ENCODE measurements around the gene IMMT.

IMMT gene

DNA sequence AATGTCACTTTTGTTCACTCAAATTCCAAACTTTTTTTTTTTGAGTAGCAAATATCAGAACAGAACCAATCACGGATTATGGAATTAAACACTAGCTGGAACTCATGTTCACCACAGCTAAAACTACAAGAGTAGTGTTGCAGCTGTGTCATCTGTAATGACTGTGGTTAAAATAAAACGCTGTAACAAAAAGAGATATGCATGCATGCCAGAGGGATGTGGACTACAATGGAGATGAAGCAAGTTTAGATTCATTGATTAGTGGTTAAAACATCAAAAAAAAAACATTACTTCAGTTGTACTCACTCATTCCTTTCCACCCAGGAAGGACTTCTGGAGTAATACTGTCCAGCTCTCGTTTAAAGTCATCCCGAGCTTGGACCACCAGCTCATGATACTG is 37.0 kb downstream of the IMMT start:
- H3K36me3 ChIP-seq (replicated peaks) = peaks cover 58% of the 10 kb centered on the region
- DNase-seq = no peak
- H3K4me3 ChIP-seq (ENCODE audit: low read depth, low read length) = no peak overlapping the region
- H3K27me3 ChIP-seq (replicated peaks) = no peaks in the 10 kb centered on the region
- in situ Hi-C loops (cut with HindIII; ENCODE audit: low pct_ligation_motif_present, low sequenced_read_pairs) = no loop called here
- TF ChIP-seq, protein P1, sequence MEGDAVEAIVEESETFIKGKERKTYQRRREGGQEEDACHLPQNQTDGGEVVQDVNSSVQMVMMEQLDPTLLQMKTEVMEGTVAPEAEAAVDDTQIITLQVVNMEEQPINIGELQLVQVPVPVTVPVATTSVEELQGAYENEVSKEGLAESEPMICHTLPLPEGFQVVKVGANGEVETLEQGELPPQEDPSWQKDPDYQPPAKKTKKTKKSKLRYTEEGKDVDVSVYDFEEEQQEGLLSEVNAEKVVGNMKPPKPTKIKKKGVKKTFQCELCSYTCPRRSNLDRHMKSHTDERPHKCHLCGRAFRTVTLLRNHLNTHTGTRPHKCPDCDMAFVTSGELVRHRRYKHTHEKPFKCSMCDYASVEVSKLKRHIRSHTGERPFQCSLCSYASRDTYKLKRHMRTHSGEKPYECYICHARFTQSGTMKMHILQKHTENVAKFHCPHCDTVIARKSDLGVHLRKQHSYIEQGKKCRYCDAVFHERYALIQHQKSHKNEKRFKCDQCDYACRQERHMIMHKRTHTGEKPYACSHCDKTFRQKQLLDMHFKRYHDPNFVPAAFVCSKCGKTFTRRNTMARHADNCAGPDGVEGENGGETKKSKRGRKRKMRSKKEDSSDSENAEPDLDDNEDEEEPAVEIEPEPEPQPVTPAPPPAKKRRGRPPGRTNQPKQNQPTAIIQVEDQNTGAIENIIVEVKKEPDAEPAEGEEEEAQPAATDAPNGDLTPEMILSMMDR (IDR thresholded peaks at IDR 0.05; ENCODE audit: low read depth, low read length, missing control alignments) = no peak
- no peak overlapping the region for H3K27ac ChIP-seq

DNA sequence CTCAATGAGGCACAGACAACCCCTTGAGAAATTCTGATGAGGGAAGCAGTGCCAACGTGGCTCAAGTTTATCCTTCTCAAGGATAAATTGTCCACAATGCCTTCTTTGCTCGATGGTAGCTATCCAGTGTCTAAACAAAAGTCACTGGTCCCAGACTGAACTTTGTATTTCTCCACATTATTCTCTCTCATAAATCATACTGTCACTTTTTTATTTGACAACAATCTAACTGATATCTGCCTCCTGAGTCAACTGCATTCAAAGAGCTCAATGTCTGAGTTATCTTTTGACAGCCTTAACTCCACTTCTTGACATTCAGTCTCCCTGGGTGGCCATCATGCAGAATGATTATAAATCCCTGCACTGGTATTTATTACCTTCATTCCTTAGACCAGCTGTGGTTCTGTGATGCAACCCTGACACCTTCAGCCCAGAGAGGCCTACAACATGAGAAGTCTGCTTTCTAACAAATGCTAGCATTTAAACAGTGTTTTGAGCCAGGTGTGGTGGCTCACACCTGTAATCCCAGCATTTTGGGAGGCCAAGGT is 38.2 kb downstream of the IMMT start:
- Histone ChIP-seq H3K4me3 (ENCODE audit: low read depth, low read length) (no peak overlapping the region), H3K27ac (no peak overlapping the region), H3K36me3 (replicated peaks) (peaks cover 60% of the 10 kb centered on the region), H3K27me3 (replicated peaks) (no peaks in the 10 kb centered on the region)
- in situ Hi-C loops (cut with HindIII; ENCODE audit: low pct_ligation_motif_present, low sequenced_read_pairs) = no loop called here
- TF ChIP-seq, protein P1 (IDR thresholded peaks at IDR 0.05; ENCODE audit: low read depth, low read length, missing control alignments) = no peak
- no peak for DNase-seq

DNA sequence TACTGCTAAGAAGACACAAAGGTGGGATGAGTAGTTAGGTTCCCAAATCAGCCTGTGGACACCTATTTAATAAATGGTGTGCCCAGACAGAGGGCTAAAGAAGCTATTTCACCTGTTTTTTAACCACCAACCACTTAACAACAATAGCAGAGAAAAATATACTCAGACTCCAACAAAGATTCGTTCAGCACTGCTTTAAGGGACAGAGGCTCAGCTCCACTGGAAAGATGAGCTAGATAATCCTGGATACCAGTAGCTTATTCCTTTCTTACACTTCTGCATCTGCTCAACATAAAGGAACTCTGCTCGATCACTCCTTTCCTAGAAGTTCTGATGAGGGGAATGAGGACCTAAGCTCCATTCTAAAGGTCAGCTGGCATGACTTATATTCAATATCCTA is 44.8 kb downstream of the IMMT start:
- in situ Hi-C loops (cut with HindIII; ENCODE audit: low pct_ligation_motif_present, low sequenced_read_pairs) = no loop called here
- Histone ChIP-seq H3K27me3 (replicated peaks) (no peaks in the 10 kb centered on the region), H3K36me3 (replicated peaks) (peaks cover 72% of the 10 kb centered on the region), H3K27ac (no peak overlapping the region), H3K4me3 (ENCODE audit: low read depth, low read length) (no peak overlapping the region)
- TF ChIP-seq, protein P1 (IDR thresholded peaks at IDR 0.05; ENCODE audit: low read depth, low read length, missing control alignments) = no peak
- no peak for DNase-seq

DNA sequence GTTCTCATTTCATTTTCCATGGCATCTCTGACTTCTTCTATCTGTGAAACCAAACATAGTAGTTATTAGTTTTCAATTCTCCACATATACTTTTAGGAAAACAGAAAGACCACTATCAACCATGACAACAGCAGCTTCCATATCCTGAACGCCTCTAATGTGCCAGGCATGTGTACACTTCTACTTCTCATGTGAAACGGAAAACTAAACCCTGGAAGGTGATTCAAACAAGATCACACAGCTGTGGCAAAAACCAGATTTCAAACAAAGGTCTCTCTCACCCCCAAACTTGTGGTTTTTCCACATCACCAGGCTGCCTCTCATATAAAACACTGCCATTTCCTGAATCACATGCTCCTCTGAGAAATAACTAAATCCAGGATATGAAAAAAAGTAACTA is 47.5 kb downstream of the IMMT start:
- in situ Hi-C loops (cut with HindIII; ENCODE audit: low pct_ligation_motif_present, low sequenced_read_pairs) = no loop called here
- Histone ChIP-seq H3K27ac (no peak overlapping the region), H3K27me3 (replicated peaks) (no peaks in the 10 kb centered on the region), H3K4me3 (ENCODE audit: low read depth, low read length) (no peak overlapping the region), H3K36me3 (replicated peaks) (peaks cover 73% of the 10 kb centered on the region)
- DNase-seq = no peak
- TF ChIP-seq, protein P1 (IDR thresholded peaks at IDR 0.05; ENCODE audit: low read depth, low read length, missing control alignments) = no peak

DNA sequence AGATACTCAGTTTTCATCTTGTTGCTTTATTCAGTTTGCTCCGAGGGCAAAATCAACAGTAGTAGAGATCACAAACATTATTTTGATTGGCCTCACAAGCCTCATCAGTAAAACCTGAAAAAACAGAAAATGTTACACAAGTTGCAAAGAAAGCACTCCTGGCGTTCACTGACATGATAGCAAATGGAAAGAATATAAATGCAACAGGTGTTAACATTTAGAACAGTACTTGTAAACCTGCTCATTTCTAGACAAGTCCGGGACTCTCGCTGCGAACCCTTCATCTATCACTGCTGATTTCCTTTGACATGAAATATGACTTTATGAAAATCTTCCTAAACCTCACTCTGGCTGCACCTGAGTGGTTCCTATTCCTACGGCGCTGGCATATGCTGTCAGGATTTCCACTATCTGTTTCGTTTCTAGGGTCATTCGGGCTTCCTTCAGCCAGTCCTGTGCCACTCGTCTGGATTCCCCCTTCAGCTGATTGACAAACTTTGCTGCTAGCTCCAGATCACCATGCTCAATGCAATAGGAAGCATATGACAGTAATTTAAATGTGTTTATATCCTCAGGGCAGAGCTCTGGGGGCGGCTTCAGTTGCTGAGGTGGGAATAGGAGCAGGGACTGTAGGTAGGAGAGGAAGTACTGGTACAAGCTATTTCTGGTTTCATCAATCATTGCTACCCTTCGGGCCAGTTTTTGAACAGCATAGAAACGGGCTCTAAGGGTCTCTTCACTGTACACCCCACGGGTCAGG is 51.2 kb downstream of the IMMT start:
- Histone ChIP-seq H3K27me3 (replicated peaks) (no peaks in the 10 kb centered on the region), H3K4me3 (ENCODE audit: low read depth, low read length) (no peak overlapping the region), H3K36me3 (replicated peaks) (peaks cover 73% of the 10 kb centered on the region), H3K27ac (no peak overlapping the region)
- no peak for DNase-seq
- TF ChIP-seq, protein P1 (IDR thresholded peaks at IDR 0.05; ENCODE audit: low read depth, low read length, missing control alignments) = no peak
- in situ Hi-C loops (cut with HindIII; ENCODE audit: low pct_ligation_motif_present, low sequenced_read_pairs) = no loop called here
